ENCODE measurements around the gene DNAH17. TPM values are rescaled to one million over a fixed set of nuclear protein-coding genes. Genes with fewer than 3 reads are reported as not detected.
A peak's percentile ranks its signal among the peaks of the same experiment; 100 is the strongest.

The DNAH17 gene
- total and polyA plus RNA-seq, 2 experiments from 2014 or later: 1.7 TPM; not detected in 1

- no peak for DNase-seq (ENCODE audit: low read depth in 1 of 2, low spot score in 1 of 2)
- no peaks in the 10 kb centered on the region for H3K4me1 ChIP-seq (ENCODE audit: low read depth)
- H3K4me3 ChIP-seq: no peak overlapping the region
- TF ChIP-seq, protein P1, sequence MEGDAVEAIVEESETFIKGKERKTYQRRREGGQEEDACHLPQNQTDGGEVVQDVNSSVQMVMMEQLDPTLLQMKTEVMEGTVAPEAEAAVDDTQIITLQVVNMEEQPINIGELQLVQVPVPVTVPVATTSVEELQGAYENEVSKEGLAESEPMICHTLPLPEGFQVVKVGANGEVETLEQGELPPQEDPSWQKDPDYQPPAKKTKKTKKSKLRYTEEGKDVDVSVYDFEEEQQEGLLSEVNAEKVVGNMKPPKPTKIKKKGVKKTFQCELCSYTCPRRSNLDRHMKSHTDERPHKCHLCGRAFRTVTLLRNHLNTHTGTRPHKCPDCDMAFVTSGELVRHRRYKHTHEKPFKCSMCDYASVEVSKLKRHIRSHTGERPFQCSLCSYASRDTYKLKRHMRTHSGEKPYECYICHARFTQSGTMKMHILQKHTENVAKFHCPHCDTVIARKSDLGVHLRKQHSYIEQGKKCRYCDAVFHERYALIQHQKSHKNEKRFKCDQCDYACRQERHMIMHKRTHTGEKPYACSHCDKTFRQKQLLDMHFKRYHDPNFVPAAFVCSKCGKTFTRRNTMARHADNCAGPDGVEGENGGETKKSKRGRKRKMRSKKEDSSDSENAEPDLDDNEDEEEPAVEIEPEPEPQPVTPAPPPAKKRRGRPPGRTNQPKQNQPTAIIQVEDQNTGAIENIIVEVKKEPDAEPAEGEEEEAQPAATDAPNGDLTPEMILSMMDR (IDR thresholded peaks at IDR 0.05; ENCODE audit: low read depth, low read length): no peak
- H3K27me3 ChIP-seq: no peaks in the 10 kb centered on the region
- H3K36me3 ChIP-seq: no peaks in the 10 kb centered on the region
- no peak overlapping the region for H3K27ac ChIP-seq
- H3K9me3 ChIP-seq (ENCODE audit: low read depth): no peaks in the 10 kb centered on the region
Observed at GRCh38 chr17:78605886-78606285, 28.7 kb upstream of the DNAH17 start.

DNA sequence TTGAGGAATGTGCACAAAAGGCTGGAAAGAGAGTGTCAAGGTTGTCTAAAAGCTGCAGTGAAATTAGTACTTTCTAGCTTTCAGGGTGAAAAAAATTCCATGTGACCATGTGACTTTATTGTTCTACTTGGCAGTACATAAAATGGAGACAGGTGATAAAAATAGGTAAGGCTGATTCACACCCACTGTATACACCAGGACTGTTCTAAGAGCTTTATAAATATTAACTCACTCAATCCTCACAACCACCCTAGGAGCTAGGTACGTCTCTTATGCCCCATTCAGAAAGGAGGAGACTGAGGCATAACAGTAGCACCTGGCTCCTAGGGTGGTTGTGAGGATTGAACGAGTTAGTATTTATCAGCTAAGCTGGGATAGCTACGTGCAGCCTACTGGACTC is 28.2 kb upstream of the DNAH17 start:
- DNase-seq (ENCODE audit: low read depth in 1 of 2, low spot score in 1 of 2): no peak
- Histone ChIP-seq H3K27ac (no peak overlapping the region), H3K27me3 (no peaks in the 10 kb centered on the region), H3K4me3 (no peak overlapping the region), H3K4me1 (ENCODE audit: low read depth) (no peaks in the 10 kb centered on the region), H3K36me3 (no peaks in the 10 kb centered on the region), H3K9me3 (ENCODE audit: low read depth) (no peaks in the 10 kb centered on the region)
- TF ChIP-seq, protein P1 (IDR thresholded peaks at IDR 0.05; ENCODE audit: low read depth, low read length): no peak

DNA sequence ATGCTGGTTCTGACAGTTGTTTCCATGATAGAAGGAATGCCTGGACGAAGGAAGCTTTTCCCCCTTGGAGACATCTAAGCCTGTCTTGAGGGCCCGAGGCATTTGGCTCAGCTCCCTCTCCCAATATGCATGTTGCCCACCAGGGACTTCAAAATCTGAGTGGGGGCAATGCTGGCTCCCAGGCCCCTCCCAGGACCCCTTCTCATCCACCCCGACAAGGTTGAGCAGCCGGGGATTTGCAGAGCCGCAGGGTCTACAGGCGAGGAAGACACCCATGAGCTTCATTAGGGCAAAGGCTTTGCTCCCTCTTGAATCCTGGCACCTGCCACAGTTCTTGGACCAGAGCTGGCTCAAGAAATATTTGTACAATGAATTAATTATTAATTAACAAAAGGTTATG is 25.1 kb upstream of the DNAH17 start:
- Histone ChIP-seq H3K27ac (no peak overlapping the region), H3K36me3 (no peaks in the 10 kb centered on the region), H3K4me1 (ENCODE audit: low read depth) (no peaks in the 10 kb centered on the region), H3K4me3 (no peak overlapping the region), H3K9me3 (ENCODE audit: low read depth) (no peaks in the 10 kb centered on the region), H3K27me3 (no peaks in the 10 kb centered on the region)
- no peak for DNase-seq (ENCODE audit: low read depth in 1 of 2, low spot score in 1 of 2)
- TF ChIP-seq, protein P1 (IDR thresholded peaks at IDR 0.05; ENCODE audit: low read depth, low read length): no peak

- TF ChIP-seq, protein P1 (IDR thresholded peaks at IDR 0.05; ENCODE audit: low read depth, low read length): no peak
- H3K27me3 ChIP-seq: no peaks in the 10 kb centered on the region
- H3K4me1 ChIP-seq (ENCODE audit: low read depth): no peaks in the 10 kb centered on the region
- H3K36me3 ChIP-seq: no peaks in the 10 kb centered on the region
- DNase-seq (ENCODE audit: low read depth in 1 of 2, low spot score in 1 of 2): no peak
- no peak overlapping the region for H3K4me3 ChIP-seq
- no peaks in the 10 kb centered on the region for H3K9me3 ChIP-seq (ENCODE audit: low read depth)
- no peak overlapping the region for H3K27ac ChIP-seq
Observed at GRCh38 chr17:78601577-78602190, 24.5 kb upstream of the DNAH17 start.

- no peaks in the 10 kb centered on the region for H3K4me1 ChIP-seq (ENCODE audit: low read depth)
- no peak overlapping the region for H3K27ac ChIP-seq
- no peaks in the 10 kb centered on the region for H3K9me3 ChIP-seq (ENCODE audit: low read depth)
- no peaks in the 10 kb centered on the region for H3K27me3 ChIP-seq
- peak in 1 of 2 donors; percentile 66 for DNase-seq (ENCODE audit: low read depth in 1 of 2, low spot score in 1 of 2)
- no peaks in the 10 kb centered on the region for H3K36me3 ChIP-seq
- TF ChIP-seq, protein P1 (IDR thresholded peaks at IDR 0.05; ENCODE audit: low read depth, low read length): no peak
- no peak overlapping the region for H3K4me3 ChIP-seq
Observed at GRCh38 chr17:78600181-78600721, 23.1 kb upstream of the DNAH17 start.

Data from cardiac muscle cell (in vitro differentiated cells and primary cell).